ENCODE data around the gene TBC1D22A.

- no peak for TF ChIP-seq POLR2A (IDR thresholded peaks at IDR 0.05)
- no peak for TF ChIP-seq CTCF (IDR thresholded peaks at IDR 0.05)
These were observed 245.0 kb downstream of the TBC1D22A start for GRCh38 chr22:47007496-47007895.
